Large intestine (tissue), 12 donors: Measurements from ENCODE around the gene HSFX3. TPM values are rescaled to one million over a fixed set of nuclear protein-coding genes. Genes with fewer than 3 reads are reported as not detected.
"Not testable (repeated sequence)": the region's sequence is repeated elsewhere in the genome, so short reads cannot be mapped to it uniquely, and the experiment has no call there.

ENCODE experiments used
- DNase-seq, 2 donors: peaks; one replicate each; pipeline versions ENCODE4 v3.0.0 to v3.0.0-alpha.2; 2013
- H3K27ac ChIP-seq: one replicate; pipeline ENCODE4 v1.5.1; 2013; ENCODE audit warnings: low read length
- H3K27me3 ChIP-seq: 2 replicates; pipeline ENCODE4 v1.6.1; 2013; ENCODE audit warnings: low read length; ENCODE audit not compliant: control insufficient read depth, insufficient read depth
- H3K36me3 ChIP-seq: 2 replicates; pipeline ENCODE4 v1.6.1; 2013; ENCODE audit warnings: low read length; ENCODE audit not compliant: control insufficient read depth, insufficient read depth
- H3K4me1 ChIP-seq: one replicate; pipeline ENCODE4 v1.6.1; 2013; ENCODE audit warnings: low read length; ENCODE audit not compliant: control insufficient read depth, insufficient read depth
- H3K4me3 ChIP-seq: one replicate; pipeline ENCODE4 v1.5.1; 2013; ENCODE audit warnings: low read length
- H3K9me3 ChIP-seq: one replicate; pipeline ENCODE4 v1.6.1; 2013; ENCODE audit warnings: mild to moderate bottlenecking, low read depth, low read length, moderate library complexity; ENCODE audit not compliant: control insufficient read depth
- WGBS: methylation state at CpG from one replicate; pipeline ENCODE4 v1.1.5; 2013; ENCODE audit warnings: low lambda C conversion rate; ENCODE audit not compliant: insufficient coverage; 5-methylcytosine and 5-hydroxymethylcytosine counted together
- long read RNA-seq, 11 donors: transcript quantifications; one replicate each; lab custom pipeline, GENCODE V29; 2026
- polyA plus RNA-seq: library from polyadenylated mRNA; unstranded; fragments of 120-200 nt; gene quantifications from one replicate; pipeline ENCODE4 v1.2.1, GENCODE V29; 2013

Gene HSFX3, protein sequence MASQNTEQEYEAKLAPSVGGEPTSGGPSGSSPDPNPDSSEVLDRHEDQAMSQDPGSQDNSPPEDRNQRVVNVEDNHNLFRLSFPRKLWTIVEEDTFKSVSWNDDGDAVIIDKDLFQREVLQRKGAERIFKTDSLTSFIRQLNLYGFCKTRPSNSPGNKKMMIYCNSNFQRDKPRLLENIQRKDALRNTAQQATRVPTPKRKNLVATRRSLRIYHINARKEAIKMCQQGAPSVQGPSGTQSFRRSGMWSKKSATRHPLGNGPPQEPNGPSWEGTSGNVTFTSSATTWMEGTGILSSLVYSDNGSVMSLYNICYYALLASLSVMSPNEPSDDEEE
- not detected for polyA plus RNA-seq
- long read RNA-seq, donor 1 = 0 reads
- long read RNA-seq, donor 2 = 0 reads
- long read RNA-seq, donor 3 = 0 reads
- long read RNA-seq, donor 4 = 0 reads
- long read RNA-seq, donor 5 = 0 reads
- long read RNA-seq, donor 6 = 0 reads
- long read RNA-seq, donor 7 = 0 reads
- long read RNA-seq, donor 8 = 0 reads
- long read RNA-seq, donor 9 = 0 reads
- long read RNA-seq, donor 10 = 0 reads
- long read RNA-seq, donor 11 = 0 reads

- not testable (repeated sequence) for DNase-seq, H3K36me3 ChIP-seq, H3K4me3 ChIP-seq, H3K27ac ChIP-seq, H3K9me3 ChIP-seq, H3K4me1 ChIP-seq, H3K27me3 ChIP-seq
- WGBS = no CpG with 5 or more reads among the region's 6 CpGs
Measured at GRCh38 chrX:149549701-149550100, at the start of gene HSFX3. TSS of gene HSFX3 (minus strand) at chrX:149549924. CDS start at chrX:149549852, 72 bp downstream.

- WGBS = no CpG with 5 or more reads among the region's 11 CpGs
- H3K27ac ChIP-seq, H3K4me1 ChIP-seq, H3K27me3 ChIP-seq, DNase-seq, H3K36me3 ChIP-seq, H3K9me3 ChIP-seq, H3K4me3 ChIP-seq: not testable (repeated sequence)
Measured at GRCh38 chrX:149598603-149599002, 48.9 kb upstream of the HSFX3 start.

- WGBS = no CpG with 5 or more reads among the region's 7 CpGs
Measured at GRCh38 chrX:149595943-149596342, 46.2 kb upstream of the HSFX3 start.

GRCh38 chrX:149595214-149595613 lies 45.5 kb upstream of the HSFX3 start, which contains the start of gene HSFX2:
TSS of gene HSFX2 (minus strand) at chrX:149595314. CDS start at chrX:149594700, 614 bp downstream.
- DNase-seq, H3K27ac ChIP-seq: not testable (repeated sequence)
- WGBS = no CpG with 5 or more reads among the region's 17 CpGs

More at GRCh38 chrX:149595943-149596342, 46.2 kb upstream of the HSFX3 start:
- not testable (repeated sequence) for H3K9me3 ChIP-seq, H3K27ac ChIP-seq, H3K4me1 ChIP-seq, H3K4me3 ChIP-seq, DNase-seq, H3K27me3 ChIP-seq, H3K36me3 ChIP-seq

DNA sequence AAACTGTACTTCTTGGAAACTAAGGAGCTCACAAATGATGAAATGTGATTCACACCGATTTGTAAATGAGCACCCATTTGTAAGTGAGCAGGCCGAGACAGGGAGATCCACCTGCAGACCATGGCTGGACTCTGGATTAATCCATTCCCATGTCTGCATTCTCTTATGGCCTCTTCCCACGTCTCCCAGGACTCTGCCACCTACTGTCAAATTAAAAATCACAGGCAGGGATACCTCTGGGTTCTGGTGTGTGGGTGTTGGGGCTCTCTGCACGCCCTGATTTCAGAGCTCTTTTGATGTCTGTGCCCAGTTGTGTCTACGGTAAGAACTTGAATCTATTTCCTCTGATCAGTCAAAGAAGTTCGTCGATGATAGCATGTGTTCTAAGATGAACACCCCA lies 41.3 kb upstream of the HSFX3 start:
- WGBS = no CpG with 5 or more reads among the region's 7 CpGs
- not testable (repeated sequence) for H3K27me3 ChIP-seq, H3K4me3 ChIP-seq, H3K27ac ChIP-seq, DNase-seq, H3K4me1 ChIP-seq, H3K36me3 ChIP-seq, H3K9me3 ChIP-seq

More at GRCh38 chrX:149595214-149595613, 45.5 kb upstream of the HSFX3 start, which contains the start of gene HSFX2:
- not testable (repeated sequence) for H3K4me3 ChIP-seq, H3K27me3 ChIP-seq, H3K36me3 ChIP-seq, H3K9me3 ChIP-seq, H3K4me1 ChIP-seq

DNA sequence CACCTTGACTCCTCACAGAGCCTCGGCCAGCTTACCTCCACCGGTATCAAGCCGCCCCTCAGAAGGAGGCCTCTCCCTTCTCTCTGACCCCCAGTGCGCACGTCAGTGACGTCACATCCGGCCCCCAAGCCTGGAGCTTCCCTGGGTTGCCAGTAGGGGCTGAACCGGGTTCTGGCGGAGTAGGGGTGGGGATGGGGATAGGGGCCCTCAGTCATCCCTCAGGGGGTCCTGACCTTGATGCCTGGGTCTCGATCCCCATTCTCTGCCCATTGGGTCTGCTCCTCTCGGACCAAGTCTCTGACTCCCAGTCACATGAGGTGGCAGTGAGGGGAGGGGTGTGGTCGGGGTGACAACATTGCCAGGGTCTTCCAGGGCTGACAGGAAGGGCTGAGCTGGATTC lies 37.6 kb upstream of the HSFX3 start, which contains the start of gene MAGEA9B:
Gene MAGEA9B (minus strand): TSS at position 101 of the 400 bp plus-strand sequence. CDS start 4,280 bp downstream, outside the sequence.
- H3K4me3 ChIP-seq, H3K9me3 ChIP-seq, H3K4me1 ChIP-seq, H3K27me3 ChIP-seq, H3K36me3 ChIP-seq, DNase-seq, H3K27ac ChIP-seq: not testable (repeated sequence)
- no CpG with 5 or more reads among the region's 12 CpGs for WGBS

GRCh38 chrX:149585631-149586030 lies 35.9 kb upstream of the HSFX3 start:
- not testable (repeated sequence) for H3K36me3 ChIP-seq, H3K4me1 ChIP-seq, DNase-seq, H3K27ac ChIP-seq, H3K9me3 ChIP-seq, H3K4me3 ChIP-seq, H3K27me3 ChIP-seq
- WGBS = no CpG with 5 or more reads among the region's 17 CpGs

DNA sequence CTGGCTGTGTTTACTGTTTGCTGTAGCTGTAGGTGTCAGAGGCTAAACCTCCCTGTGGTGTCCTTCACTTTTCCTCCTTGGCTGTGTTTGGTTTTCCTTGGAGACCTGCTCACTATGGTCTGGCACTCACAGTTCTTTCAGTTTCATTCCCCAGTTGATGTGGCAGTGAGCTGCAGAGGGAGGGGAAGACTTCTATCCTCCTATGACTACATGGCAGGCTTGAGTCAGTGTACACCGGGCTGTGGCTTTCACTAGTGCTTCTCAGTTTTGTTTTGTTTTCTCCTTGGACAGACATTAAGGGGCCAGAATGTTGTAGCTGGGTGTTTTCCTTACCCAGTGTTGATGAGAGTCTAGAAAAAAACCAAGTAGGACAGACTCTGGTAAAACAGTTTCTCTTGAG lies 23.7 kb upstream of the HSFX3 start:
- not testable (repeated sequence) for DNase-seq, H3K4me1 ChIP-seq, H3K27me3 ChIP-seq, H3K36me3 ChIP-seq, H3K9me3 ChIP-seq, H3K27ac ChIP-seq, H3K4me3 ChIP-seq
- no CpG with 5 or more reads among the region's 1 CpG for WGBS

DNA sequence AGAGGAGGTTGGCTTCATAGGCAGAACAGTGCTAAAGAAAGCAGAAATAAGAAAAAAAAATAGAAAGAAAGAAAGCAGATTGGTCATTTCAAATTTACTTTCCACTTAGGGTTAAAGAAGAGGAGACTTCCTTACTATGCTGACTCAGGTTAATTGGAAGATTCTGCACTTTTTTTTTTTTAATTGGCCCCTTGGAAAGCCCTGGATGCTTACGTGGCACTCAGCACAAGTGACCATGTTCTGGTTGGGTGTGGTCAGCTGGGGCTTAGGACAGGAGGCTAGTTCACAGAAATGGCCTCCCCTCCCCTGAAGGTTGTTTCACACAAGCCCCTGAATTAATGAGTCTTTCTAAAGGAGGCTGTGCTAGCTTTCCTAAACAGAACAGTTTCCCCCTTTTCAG lies 23.0 kb upstream of the HSFX3 start:
- Histone ChIP-seq H3K27me3 (no peaks in the 10 kb centered on the region), H3K27ac (no peak overlapping the region), H3K9me3 (no peaks in the 10 kb centered on the region), H3K4me1 (no peaks in the 10 kb centered on the region), H3K4me3 (no peak overlapping the region), H3K36me3 (no peaks in the 10 kb centered on the region)
- WGBS = no CpG with 5 or more reads among the region's 1 CpG
- DNase-seq = no peak

DNA sequence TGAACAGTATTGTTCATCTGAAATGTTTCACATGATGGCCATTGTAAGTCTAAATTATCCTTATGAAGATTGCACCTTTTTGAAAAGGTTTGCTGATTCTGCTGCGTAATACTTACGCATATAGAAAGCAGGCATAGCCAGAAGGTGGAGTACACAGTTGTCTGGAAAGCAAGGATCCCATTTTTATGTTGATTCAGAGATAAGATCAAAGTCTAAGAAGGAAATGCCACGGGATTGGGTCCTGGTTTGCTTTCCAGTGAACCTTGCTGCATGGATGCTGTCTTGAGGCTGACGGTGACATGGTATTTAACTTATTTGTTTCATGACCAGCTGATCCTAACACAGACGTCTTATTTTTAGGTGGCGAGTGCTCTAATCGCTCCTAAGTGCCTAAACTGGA lies 22.0 kb upstream of the HSFX3 start:
- no peaks in the 10 kb centered on the region for H3K36me3 ChIP-seq
- no peak overlapping the region for H3K27ac ChIP-seq
- DNase-seq = no peak
- no peaks in the 10 kb centered on the region for H3K27me3 ChIP-seq
- H3K4me3 ChIP-seq = no peak overlapping the region
- no CpG with 5 or more reads among the region's 7 CpGs for WGBS
- H3K4me1 ChIP-seq = no peaks in the 10 kb centered on the region
- H3K9me3 ChIP-seq = no peaks in the 10 kb centered on the region
